Large intestine (tissue), 3 donors: ENCODE results near the gene WIZ. TPM values are rescaled to one million over a fixed set of nuclear protein-coding genes. Genes with fewer than 3 reads are reported as not detected.
A peak's percentile ranks its signal among the peaks of the same experiment; 100 is the strongest.

Experiments used
- DNase-seq, 2 donors: peaks; one replicate each; pipeline versions ENCODE4 v3.0.0 to v3.0.0-alpha.2; 2013
- H3K27ac ChIP-seq: one replicate; pipeline ENCODE4 v1.5.1; 2013; ENCODE audit warnings: low read length
- H3K27me3 ChIP-seq: 2 replicates; pipeline ENCODE4 v1.6.1; 2013; ENCODE audit warnings: low read length; ENCODE audit not compliant: control insufficient read depth, insufficient read depth
- H3K36me3 ChIP-seq: 2 replicates; pipeline ENCODE4 v1.6.1; 2013; ENCODE audit warnings: low read length; ENCODE audit not compliant: control insufficient read depth, insufficient read depth
- H3K4me1 ChIP-seq: one replicate; pipeline ENCODE4 v1.6.1; 2013; ENCODE audit warnings: low read length; ENCODE audit not compliant: control insufficient read depth, insufficient read depth
- H3K4me3 ChIP-seq: one replicate; pipeline ENCODE4 v1.5.1; 2013; ENCODE audit warnings: low read length
- H3K9me3 ChIP-seq: one replicate; pipeline ENCODE4 v1.6.1; 2013; ENCODE audit warnings: mild to moderate bottlenecking, low read depth, low read length, moderate library complexity; ENCODE audit not compliant: control insufficient read depth
- WGBS: methylation state at CpG from one replicate; pipeline ENCODE4 v1.1.5; 2013; ENCODE audit warnings: low lambda C conversion rate; ENCODE audit not compliant: insufficient coverage; 5-methylcytosine and 5-hydroxymethylcytosine counted together
- polyA plus RNA-seq: library from polyadenylated mRNA; unstranded; fragments of 120-200 nt; gene quantifications from one replicate; pipeline ENCODE4 v1.2.1, GENCODE V29; 2013

Gene WIZ
- polyA plus RNA-seq, 1 donor, result 22.7 TPM

GRCh38 chr19:15466851-15467733, 17.3 kb upstream of the WIZ start:
- Histone ChIP-seq H3K4me3 (no peak overlapping the region), H3K4me1 (no peaks in the 10 kb centered on the region), H3K9me3 (peaks cover 6% of the 10 kb centered on the region), H3K36me3 (no peaks in the 10 kb centered on the region), H3K27ac (no peak overlapping the region), H3K27me3 (peaks cover 54% of the 10 kb centered on the region)
- WGBS, result 83% methylated on average over 1 of the region's 8 CpGs
- no peak for DNase-seq

DNA sequence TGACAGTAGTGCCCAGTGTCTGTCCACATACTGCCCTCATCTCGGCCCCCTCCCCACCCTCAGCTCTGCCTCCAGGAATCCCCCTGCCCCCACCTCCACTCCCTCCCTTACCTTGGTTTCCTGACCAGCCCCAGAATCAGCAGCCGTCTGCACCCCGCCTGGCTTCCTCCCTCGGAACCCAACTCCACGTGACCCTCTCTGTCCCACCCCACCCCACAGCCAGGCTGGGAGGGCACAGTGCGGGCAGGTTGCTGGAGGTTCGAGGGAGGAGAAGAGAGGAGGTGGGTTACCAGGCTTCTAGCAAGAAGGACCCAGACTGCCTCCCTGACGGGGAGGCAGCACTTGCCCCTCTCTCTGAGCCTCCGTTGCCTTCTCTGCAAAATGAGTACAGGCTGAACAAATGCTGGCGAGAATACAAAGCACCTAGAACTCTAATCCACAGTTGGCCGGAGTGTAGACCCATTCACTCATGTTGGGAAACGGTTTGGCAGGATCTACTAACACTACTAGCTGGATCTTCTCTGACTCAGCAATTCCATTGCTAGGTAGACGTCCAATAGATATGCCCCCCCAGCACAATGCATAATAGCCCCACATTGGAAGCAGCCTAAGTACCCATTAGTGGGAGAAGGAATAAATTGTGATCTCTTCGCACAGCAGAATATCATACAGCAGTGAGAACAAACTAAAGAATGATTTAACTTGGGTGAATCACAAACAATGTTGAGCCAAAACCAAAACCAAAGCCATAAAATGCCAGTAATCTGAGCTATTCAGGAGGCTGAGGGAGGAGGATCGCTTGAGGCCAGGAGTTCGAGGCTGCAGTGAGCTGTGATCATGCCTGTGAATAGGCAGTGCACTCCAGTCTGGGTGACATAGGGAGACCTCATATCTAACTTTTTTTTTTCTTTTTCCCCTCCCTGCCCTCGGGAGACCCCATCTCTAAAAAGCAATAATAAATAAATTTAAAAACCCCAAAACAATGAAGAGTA, 14.9 kb upstream of the WIZ start, which contains the start of gene RASAL3:
Gene RASAL3, minus strand, starts transcription at position 151 of the 992 bp plus-strand sequence. CDS start 186 bp downstream, outside the sequence.
- no peak within 1 kb of the TSS for H3K27ac ChIP-seq
- H3K36me3 ChIP-seq, result no peaks in the 10 kb centered on the region
- no peak for DNase-seq
- H3K4me1 ChIP-seq, result no peaks in the 10 kb centered on the region
- H3K27me3 ChIP-seq, result peaks cover 60% of the 10 kb centered on the region
- no peaks in the 10 kb centered on the region for H3K9me3 ChIP-seq
- peak within 1 kb of the TSS; percentile 18 for H3K4me3 ChIP-seq
- WGBS, result no CpG with 5 or more reads among the region's 17 CpGs

- H3K36me3 ChIP-seq, result no peaks in the 10 kb centered on the region
- no peaks in the 10 kb centered on the region for H3K4me1 ChIP-seq
- WGBS, result no CpG with 5 or more reads among the region's 25 CpGs
- DNase-seq, result no peak
- peak overlapping the region; percentile 18 for H3K4me3 ChIP-seq
- peaks cover 53% of the 10 kb centered on the region for H3K27me3 ChIP-seq
- H3K27ac ChIP-seq, result no peak overlapping the region
- H3K9me3 ChIP-seq, result no peaks in the 10 kb centered on the region
Measured at GRCh38 chr19:15463861-15464371, 14.2 kb upstream of the WIZ start.

DNA sequence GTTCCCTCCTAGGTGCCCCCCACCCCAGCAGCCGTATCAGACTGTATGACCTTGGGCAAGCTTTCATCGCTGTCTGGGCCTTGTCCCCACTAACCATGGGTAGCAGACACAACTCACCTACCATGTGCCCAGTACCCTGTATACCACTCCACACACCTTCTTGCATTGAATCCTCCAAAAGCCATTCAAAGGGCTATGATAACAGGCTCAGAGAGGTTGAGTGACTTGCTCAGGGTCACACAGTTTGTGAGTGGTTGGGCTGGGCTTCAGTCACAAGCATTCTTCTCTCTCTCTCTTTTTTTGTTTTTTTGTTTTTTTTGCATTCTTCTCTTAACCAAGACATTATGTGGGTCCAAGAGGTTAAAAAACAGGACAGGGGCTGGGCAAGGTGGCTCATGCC, 11.9 kb upstream of the WIZ start:
- Histone ChIP-seq H3K4me1 (no peaks in the 10 kb centered on the region), H3K36me3 (no peaks in the 10 kb centered on the region), H3K4me3 (no peak overlapping the region), H3K9me3 (no peaks in the 10 kb centered on the region), H3K27ac (no peak overlapping the region), H3K27me3 (peaks cover 55% of the 10 kb centered on the region)
- no CpG with 5 or more reads among the region's 2 CpGs for WGBS
- DNase-seq, result no peak

DNA sequence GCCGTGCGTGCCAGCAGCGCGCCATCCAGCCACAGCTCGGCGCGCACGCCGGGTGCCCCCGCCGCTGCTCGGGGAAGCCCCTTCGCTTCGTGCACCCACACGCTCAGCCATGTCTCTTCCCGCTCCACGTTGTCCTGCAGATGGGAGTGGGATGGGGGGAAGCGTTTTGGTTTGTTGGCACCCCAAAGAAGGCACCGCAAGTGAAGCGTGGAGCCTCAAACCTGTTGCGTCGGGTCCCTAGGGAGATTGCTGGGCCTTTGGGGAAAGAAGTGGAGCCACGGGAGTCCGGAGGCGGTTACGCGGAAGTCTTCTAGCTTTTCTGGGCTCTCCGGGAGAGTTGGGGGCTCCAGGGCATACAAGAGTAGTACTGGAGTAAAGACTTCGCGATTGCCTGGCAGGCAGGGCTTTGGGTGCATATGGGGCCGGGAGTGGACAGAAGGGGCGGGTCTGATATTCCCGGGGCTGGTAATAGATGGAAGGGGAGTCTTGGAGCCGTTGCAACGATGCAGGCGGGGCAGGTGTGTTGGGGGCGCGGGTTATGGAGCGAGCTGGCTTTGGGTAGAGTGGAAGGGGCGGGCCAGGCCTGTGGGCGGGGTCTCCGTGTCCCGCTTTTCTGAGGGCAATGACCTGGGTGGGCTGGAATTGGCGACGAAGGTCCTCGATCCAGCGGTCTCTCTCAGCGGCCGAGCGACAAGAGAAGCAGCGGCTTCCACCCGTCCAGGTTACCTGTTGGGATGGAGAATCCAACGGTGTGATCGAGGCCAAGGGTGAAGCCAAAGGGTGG, 8.1 kb upstream of the WIZ start:
- no peak overlapping the region for H3K4me3 ChIP-seq
- H3K36me3 ChIP-seq, result no peaks in the 10 kb centered on the region
- H3K27me3 ChIP-seq, result peaks cover 75% of the 10 kb centered on the region
- DNase-seq, result no peak
- WGBS, result no CpG with 5 or more reads among the region's 54 CpGs
- H3K27ac ChIP-seq, result no peak overlapping the region
- peaks cover 1% of the 10 kb centered on the region for H3K4me1 ChIP-seq
- no peaks in the 10 kb centered on the region for H3K9me3 ChIP-seq

DNA sequence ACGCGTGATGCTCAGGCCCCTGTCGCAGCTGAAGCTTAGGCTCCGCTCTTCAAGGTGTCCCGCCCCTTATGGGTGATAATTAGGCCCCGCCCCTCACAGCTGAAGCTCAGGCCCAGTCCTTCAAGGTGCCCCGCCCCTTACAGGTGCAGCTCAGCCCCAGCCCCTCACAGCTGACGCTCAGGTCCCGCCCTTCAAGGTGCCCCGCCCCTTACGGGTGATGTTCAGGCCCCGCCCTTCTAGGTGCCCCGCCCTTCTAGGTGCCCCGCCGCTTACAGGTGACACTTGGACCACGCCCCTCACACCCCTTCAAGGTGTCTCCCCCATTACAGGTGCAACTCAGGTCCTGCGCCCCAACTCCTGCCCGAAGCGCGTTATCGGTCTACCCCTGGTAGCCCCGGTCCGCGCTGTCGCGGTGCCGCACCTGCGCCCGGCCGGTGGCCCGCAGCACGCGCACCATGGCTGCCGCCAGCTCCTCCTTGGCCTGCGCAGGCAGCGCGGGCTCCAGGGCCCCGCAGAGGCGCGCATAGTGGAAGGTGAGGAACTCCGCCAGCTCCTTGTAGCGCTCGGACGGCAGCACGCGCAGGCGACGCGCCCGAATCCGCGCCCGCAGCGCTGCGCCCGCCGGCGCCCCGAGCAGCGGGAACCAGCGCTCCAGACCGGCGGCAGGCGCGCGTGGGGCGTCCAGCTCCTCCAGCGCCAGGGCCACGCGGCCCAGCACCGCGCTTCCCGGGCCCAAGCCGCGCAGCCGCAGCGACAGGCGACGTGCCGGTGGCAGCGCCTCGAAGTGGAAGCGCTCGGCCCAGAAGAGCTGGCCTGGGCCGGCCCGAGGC, 7.3 kb upstream of the WIZ start:
- Histone ChIP-seq H3K4me1 (peaks cover 5% of the 10 kb centered on the region), H3K4me3 (no peak overlapping the region), H3K27ac (no peak overlapping the region), H3K36me3 (no peaks in the 10 kb centered on the region), H3K27me3 (peaks cover 79% of the 10 kb centered on the region), H3K9me3 (no peaks in the 10 kb centered on the region)
- WGBS, result no CpG with 5 or more reads among the region's 86 CpGs
- DNase-seq, result peak; percentile 41 to 49

- no CpG with 5 or more reads among the region's 14 CpGs for WGBS
- Histone ChIP-seq H3K27ac (no peak overlapping the region), H3K36me3 (no peaks in the 10 kb centered on the region), H3K4me1 (peaks cover 5% of the 10 kb centered on the region), H3K9me3 (no peaks in the 10 kb centered on the region), H3K27me3 (peaks cover 78% of the 10 kb centered on the region), H3K4me3 (no peak overlapping the region)
- DNase-seq, result no peak
Measured at GRCh38 chr19:15456441-15456840, 6.7 kb upstream of the WIZ start.

DNA sequence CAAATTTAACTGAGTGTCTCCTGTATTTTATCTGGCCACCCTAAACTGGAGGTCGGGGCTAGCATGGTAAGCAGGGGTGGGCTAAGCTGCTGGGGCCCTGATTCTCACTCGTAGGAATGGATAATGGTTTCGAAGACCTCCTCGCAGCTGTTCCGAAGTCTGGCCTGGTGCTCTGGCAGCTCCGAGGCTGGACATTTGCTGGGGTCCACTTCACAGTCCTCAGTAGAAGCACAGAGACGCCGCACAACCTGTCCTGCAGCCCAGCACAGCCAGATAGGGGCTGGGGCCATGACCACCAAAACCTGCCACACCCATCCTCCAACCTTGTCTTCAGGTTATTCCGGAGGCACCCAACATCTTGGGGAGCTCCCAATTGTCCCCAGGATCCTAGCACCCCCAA, 6.2 kb upstream of the WIZ start:
- DNase-seq, result no peak
- WGBS, result no CpG with 5 or more reads among the region's 9 CpGs
- H3K27me3 ChIP-seq, result peaks cover 74% of the 10 kb centered on the region

More for the DNA sequence above, 6.2 kb upstream of the WIZ start:
- Histone ChIP-seq H3K4me3 (no peak overlapping the region), H3K36me3 (no peaks in the 10 kb centered on the region), H3K4me1 (peaks cover 5% of the 10 kb centered on the region), H3K27ac (no peak overlapping the region), H3K9me3 (no peaks in the 10 kb centered on the region)
